Prostate gland (tissue), 2 donors: Measurements from ENCODE around the gene CCR9.

Source experiments
- CTCF ChIP-seq, 4 experiments: fragments of 200-600 bp in 2 of 4; fragments of 450-650 bp in 2 of 4; sonication (generic) in 2 of 4; IDR thresholded peaks; 1 replicate in 3 of 4; 2 replicates in 1 of 4; pipeline ENCODE4 v1.5.1; 2016 to 2019; ENCODE audit warnings: antibody characterized with exemption in 4 of 4, mild to moderate bottlenecking in 2 of 4, moderate library complexity in 2 of 4
- POLR2A ChIP-seq: fragments of 450-650 bp; IDR thresholded peaks from one replicate; pipeline ENCODE4 v1.6.1; 2016; ENCODE audit warnings: antibody characterized with exemption, mild to moderate bottlenecking

GRCh38 chr3:45923755-45924154, 37.4 kb downstream of the CCR9 start:
- TF ChIP-seq CTCF (IDR thresholded peaks at IDR 0.05) (no peak), POLR2A (no peak)
